Mesenchymal stem cell (in vitro differentiated cells and primary cell): ENCODE results near the gene ATP1A4.
A peak's percentile ranks its signal among the peaks of the same experiment; 100 is the strongest.

Source experiments
- DNase-seq: peaks from one replicate; pipeline ENCODE4 v3.0.0-alpha.2; 2013
- H2AFZ ChIP-seq: one replicate; pipeline ENCODE4 v1.6.1; 2013; ENCODE audit warnings: low read depth, mild to moderate bottlenecking, control low read depth, inconsistent platforms, low read length, moderate library complexity
- H2AK5ac ChIP-seq: 2 replicates; pipeline ENCODE4 v1.6.1; 2013; ENCODE audit warnings: low read length, moderate library complexity, mild to moderate bottlenecking, inconsistent platforms; ENCODE audit not compliant: severe bottlenecking
- H2BK120ac ChIP-seq: one replicate; pipeline ENCODE4 v1.6.1; 2013; ENCODE audit warnings: low read depth, mild to moderate bottlenecking, inconsistent platforms, low read length, moderate library complexity
- H2BK12ac ChIP-seq, 2 experiments: one replicate each; pipeline ENCODE4 v1.6.1; 2013; ENCODE audit warnings: inconsistent platforms in 2 of 2, low read length in 2 of 2, mild to moderate bottlenecking in 2 of 2, moderate library complexity in 2 of 2, control low read depth in 1 of 2
- H2BK15ac ChIP-seq: one replicate; pipeline ENCODE4 v1.6.1; 2013; ENCODE audit warnings: mild to moderate bottlenecking, low read depth, inconsistent platforms; ENCODE audit not compliant: poor library complexity, severe bottlenecking
- H2BK5ac ChIP-seq: 2 replicates; pipeline ENCODE4 v1.6.1; 2013; ENCODE audit warnings: low read depth, mild to moderate bottlenecking, low read length, control low read depth, inconsistent platforms; ENCODE audit not compliant: poor library complexity, severe bottlenecking
- H3K14ac ChIP-seq, 2 experiments: one replicate each; pipeline ENCODE4 v1.6.1; 2013; ENCODE audit warnings: inconsistent platforms in 2 of 2, low read length in 2 of 2, control low read depth in 1 of 2, mild to moderate bottlenecking in 1 of 2, moderate library complexity in 1 of 2
- H3K18ac ChIP-seq, 2 experiments: one replicate each; pipeline ENCODE4 v1.6.1; 2013; ENCODE audit warnings: inconsistent platforms in 2 of 2, low read length in 2 of 2, control low read depth in 1 of 2, low read depth in 1 of 2, mild to moderate bottlenecking in 1 of 2
- H3K23ac ChIP-seq, 2 experiments: one replicate each; pipeline ENCODE4 v1.6.1; 2013; ENCODE audit warnings: inconsistent platforms in 2 of 2, low read length in 2 of 2, mild to moderate bottlenecking in 2 of 2, moderate library complexity in 2 of 2, control low read depth in 1 of 2
- H3K27ac ChIP-seq: 2 replicates; pipeline ENCODE4 v1.5.1; 2013; ENCODE audit warnings: mild to moderate bottlenecking, moderate library complexity, low read length, control low read depth, inconsistent platforms; ENCODE audit not compliant: poor library complexity, severe bottlenecking
- H3K27me3 ChIP-seq, 2 experiments: 2 replicates each; pipeline versions ENCODE4 v1.6.1 to v1.7.0; 2013; ENCODE audit warnings: low read length in 2 of 2, mild to moderate bottlenecking in 2 of 2, moderate library complexity in 2 of 2, control low read depth in 1 of 2, inconsistent platforms in 1 of 2; ENCODE audit not compliant: control insufficient read depth in 1 of 2, insufficient read depth in 1 of 2
- H3K36me3 ChIP-seq, 2 experiments: 2 replicates each; pipeline versions ENCODE4 v1.6.1 to v1.7.0; 2013; ENCODE audit warnings: low read length in 2 of 2, control low read depth in 1 of 2, inconsistent platforms in 1 of 2, low read depth in 1 of 2, mild to moderate bottlenecking in 1 of 2; ENCODE audit not compliant: insufficient read depth in 2 of 2, control insufficient read depth in 1 of 2
- H3K4ac ChIP-seq, 2 experiments: one replicate each; pipeline ENCODE4 v1.6.1; 2013; ENCODE audit warnings: inconsistent platforms in 2 of 2, low read length in 2 of 2, mild to moderate bottlenecking in 2 of 2, moderate library complexity in 2 of 2, control low read depth in 1 of 2, low read depth in 1 of 2
- H3K4me1 ChIP-seq: 2 replicates; pipeline ENCODE4 v1.6.1; 2013; ENCODE audit warnings: low read depth, low read length, control low read depth; ENCODE audit not compliant: control insufficient read depth, insufficient read depth
- H3K4me2 ChIP-seq: 2 replicates; pipeline ENCODE4 v1.6.1; 2013; ENCODE audit warnings: low read length, mild to moderate bottlenecking, inconsistent platforms; ENCODE audit not compliant: poor library complexity, severe bottlenecking
- H3K4me3 ChIP-seq, 2 experiments: 2 replicates each; pipeline versions ENCODE4 v1.5.1 to v1.7.0; 2013; ENCODE audit warnings: low read length in 2 of 2, mild to moderate bottlenecking in 2 of 2, control low read depth in 1 of 2, low read depth in 1 of 2; ENCODE audit not compliant: insufficient read depth in 1 of 2
- H3K79me1 ChIP-seq: replicated peaks from 2 replicates; pipeline ENCODE4 v1.6.1; 2013; ENCODE audit warnings: mild to moderate bottlenecking, control low read depth, low read length, inconsistent platforms; ENCODE audit not compliant: poor library complexity, severe bottlenecking
- H3K9ac ChIP-seq: 2 replicates; pipeline ENCODE4 v1.7.0; 2013; ENCODE audit warnings: mild to moderate bottlenecking, low read length, moderate library complexity
- H3K9me3 ChIP-seq: 2 replicates; pipeline ENCODE4 v1.7.0; 2013; ENCODE audit warnings: mild to moderate bottlenecking, low read length; ENCODE audit not compliant: control insufficient read depth
- H4K8ac ChIP-seq: one replicate; pipeline ENCODE4 v1.6.1; 2013; ENCODE audit warnings: inconsistent platforms, mild to moderate bottlenecking, low read length, moderate library complexity
- H4K91ac ChIP-seq: one replicate; pipeline ENCODE4 v1.6.1; 2013; ENCODE audit warnings: mild to moderate bottlenecking, low read length, inconsistent platforms
- WGBS: methylation state at CpG from one replicate; pipeline ENCODE4 v1.1.7; 2013; ENCODE audit warnings: mixed read lengths; 5-methylcytosine and 5-hydroxymethylcytosine counted together

Gene ATP1A4

DNA sequence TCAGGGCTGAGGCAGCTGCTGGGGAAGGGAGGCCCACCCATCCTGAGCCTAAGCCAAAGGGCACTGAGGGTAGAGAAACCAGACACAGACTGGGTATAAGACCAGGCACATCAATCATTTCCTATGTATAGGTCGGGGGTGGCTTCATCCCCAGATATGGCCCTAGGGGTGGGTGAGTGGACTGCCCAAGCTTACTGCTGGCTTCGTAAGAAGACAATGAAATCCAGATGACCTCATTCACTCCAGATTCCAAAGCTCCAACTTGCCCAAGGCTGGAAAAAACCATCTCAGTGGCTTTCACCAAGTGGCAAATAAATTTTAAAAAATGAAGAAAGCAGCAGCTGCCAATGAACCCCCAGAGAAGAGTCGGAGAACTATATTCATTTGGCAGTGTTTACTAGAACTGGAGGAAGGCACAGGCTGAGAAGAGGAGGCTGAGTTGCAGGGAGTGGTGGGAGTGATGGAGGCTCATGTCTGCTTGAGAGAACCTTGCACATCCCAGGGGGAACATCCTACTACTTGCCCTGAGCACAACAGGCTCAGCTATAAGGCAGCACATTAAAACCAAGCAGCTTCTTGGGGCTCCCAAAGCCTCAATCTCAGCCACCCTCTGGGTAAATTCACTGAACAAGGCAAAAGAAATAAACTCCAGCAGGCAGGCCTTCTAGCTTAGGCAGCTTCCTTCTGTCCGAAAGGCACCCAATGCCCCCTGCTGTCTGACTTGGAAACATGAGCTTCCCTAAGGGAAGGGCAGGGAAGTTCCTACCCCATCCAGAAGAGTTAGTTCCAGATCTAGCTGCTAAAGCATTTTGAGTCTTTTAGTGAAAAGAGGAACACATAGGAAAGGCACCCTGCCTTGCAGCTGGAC is 67.9 kb downstream of the ATP1A4 start:
- H3K14ac ChIP-seq, result no peak overlapping the region
- H3K27ac ChIP-seq, result peak overlapping the region; percentile 3
- peaks cover 6% of the 10 kb centered on the region for H3K79me1 ChIP-seq
- no peak overlapping the region for H3K18ac ChIP-seq
- no peak overlapping the region for H2BK5ac ChIP-seq
- no peak overlapping the region for H3K23ac ChIP-seq
- peak overlapping the region; percentile 75 for H3K9ac ChIP-seq
- no peak overlapping the region for H2BK12ac ChIP-seq
- H2BK120ac ChIP-seq, result no peak overlapping the region
- WGBS, result 53% methylated on average over 4 of the region's 4 CpGs
- H4K8ac ChIP-seq, result no peak overlapping the region
- H3K27me3 ChIP-seq, result no peaks in the 10 kb centered on the region
- no peak overlapping the region for H3K4ac ChIP-seq
- no peak overlapping the region for H3K4me2 ChIP-seq
- DNase-seq, result peak; percentile 80
- peaks cover 31 to 92% of the 10 kb centered on the region in 2 experiments for H3K36me3 ChIP-seq
- peak overlapping the region; percentile 49 for H2AK5ac ChIP-seq
- no peak overlapping the region for H2AFZ ChIP-seq
- no peaks in the 10 kb centered on the region for H3K9me3 ChIP-seq
- peak overlapping the region in 1 of 2 experiments; percentile 9 for H3K4me3 ChIP-seq
- peaks cover 11% of the 10 kb centered on the region for H3K4me1 ChIP-seq
- no peak overlapping the region for H4K91ac ChIP-seq
- H2BK15ac ChIP-seq, result no peak overlapping the region

DNA sequence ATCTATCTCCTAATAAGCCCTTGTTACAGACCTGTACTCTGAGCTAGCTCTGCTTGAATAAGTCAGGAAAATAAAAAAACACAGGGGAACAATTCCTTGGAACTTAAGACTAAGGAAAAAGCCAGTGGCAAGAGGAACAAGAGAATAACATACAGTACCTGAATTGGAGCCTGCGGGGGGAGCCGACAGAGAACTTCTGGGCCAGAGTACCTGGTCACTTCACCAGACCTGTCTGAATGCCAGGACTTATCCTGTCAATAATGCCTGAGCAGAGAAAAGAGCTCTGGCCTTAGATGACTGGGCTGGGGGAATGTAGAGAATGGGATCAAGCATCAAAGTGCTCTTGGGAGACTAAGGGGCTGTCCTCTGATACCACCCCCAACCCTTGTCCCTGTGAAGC is 68.9 kb downstream of the ATP1A4 start:
- Histone ChIP-seq H3K36me3 (peaks cover 33 to 92% of the 10 kb centered on the region in 2 experiments), H3K14ac (no peak overlapping the region), H2BK15ac (no peak overlapping the region), H2BK12ac (no peak overlapping the region), H4K8ac (no peak overlapping the region), H3K27me3 (no peaks in the 10 kb centered on the region), H3K4me1 (peaks cover 11% of the 10 kb centered on the region), H3K79me1 (peaks cover 8% of the 10 kb centered on the region), H3K9ac (peak overlapping the region; percentile 75), H3K27ac (no peak overlapping the region), H3K9me3 (no peaks in the 10 kb centered on the region), H2AFZ (no peak overlapping the region), H2AK5ac (no peak overlapping the region), H2BK120ac (no peak overlapping the region), H3K4ac (no peak overlapping the region), H3K4me2 (no peak overlapping the region), H3K18ac (no peak overlapping the region), H3K23ac (no peak overlapping the region), H4K91ac (no peak overlapping the region), H2BK5ac (peak overlapping the region; percentile 35), H3K4me3 (no peak overlapping the region)
- no peak for DNase-seq
- WGBS, result 96% methylated on average over 2 of the region's 2 CpGs

- H3K27ac ChIP-seq, result no peak overlapping the region
- H3K9me3 ChIP-seq, result no peaks in the 10 kb centered on the region
- no peak overlapping the region for H3K18ac ChIP-seq
- H3K9ac ChIP-seq, result no peak overlapping the region
- no peak overlapping the region for H4K91ac ChIP-seq
- peak; percentile 17 for DNase-seq
- no peak overlapping the region for H2AK5ac ChIP-seq
- H3K27me3 ChIP-seq, result no peaks in the 10 kb centered on the region
- H3K14ac ChIP-seq, result no peak overlapping the region
- no peak overlapping the region for H2BK120ac ChIP-seq
- H3K79me1 ChIP-seq, result peaks cover 8% of the 10 kb centered on the region
- H3K4me1 ChIP-seq, result peaks cover 11% of the 10 kb centered on the region
- no peak overlapping the region for H2BK15ac ChIP-seq
- no peak overlapping the region for H2AFZ ChIP-seq
- H2BK12ac ChIP-seq, result no peak overlapping the region
- H3K4me3 ChIP-seq, result no peak overlapping the region
- no peak overlapping the region for H2BK5ac ChIP-seq
- no peak overlapping the region for H4K8ac ChIP-seq
- no peak overlapping the region for H3K4me2 ChIP-seq
- no peak overlapping the region for H3K4ac ChIP-seq
- peaks cover 37 to 92% of the 10 kb centered on the region in 2 experiments for H3K36me3 ChIP-seq
- H3K23ac ChIP-seq, result no peak overlapping the region
Measured at GRCh38 chr1:160221089-160221488, 69.7 kb downstream of the ATP1A4 start.

GRCh38 chr1:160222546-160222945 is 71.1 kb downstream of the ATP1A4 start:
- H3K36me3 ChIP-seq, result peaks cover 33 to 93% of the 10 kb centered on the region in 2 experiments
- H3K4me1 ChIP-seq, result peaks cover 8% of the 10 kb centered on the region
- H3K27ac ChIP-seq, result no peak overlapping the region
- no peak overlapping the region for H4K8ac ChIP-seq
- H3K4me3 ChIP-seq, result no peak overlapping the region
- WGBS, result 100% methylated on average over 1 of the region's 3 CpGs
- H3K9me3 ChIP-seq, result no peaks in the 10 kb centered on the region
- no peak overlapping the region for H3K4ac ChIP-seq
- no peak overlapping the region for H2BK12ac ChIP-seq
- no peak overlapping the region for H3K23ac ChIP-seq
- H3K14ac ChIP-seq, result no peak overlapping the region
- no peak for DNase-seq
- H3K27me3 ChIP-seq, result no peaks in the 10 kb centered on the region
- no peak overlapping the region for H4K91ac ChIP-seq
- no peak overlapping the region for H3K9ac ChIP-seq
- no peak overlapping the region for H2AFZ ChIP-seq
- H2BK120ac ChIP-seq, result no peak overlapping the region
- peaks cover 5% of the 10 kb centered on the region for H3K79me1 ChIP-seq
- H3K4me2 ChIP-seq, result no peak overlapping the region
- H3K18ac ChIP-seq, result no peak overlapping the region
- no peak overlapping the region for H2BK5ac ChIP-seq
- no peak overlapping the region for H2BK15ac ChIP-seq
- no peak overlapping the region for H2AK5ac ChIP-seq
